ENCODE results near the gene ABCC1.
"Not testable (repeated sequence)": the region's sequence is repeated elsewhere in the genome, so short reads cannot be mapped to it uniquely, and the experiment has no call there.

ABCC1 gene

DNA sequence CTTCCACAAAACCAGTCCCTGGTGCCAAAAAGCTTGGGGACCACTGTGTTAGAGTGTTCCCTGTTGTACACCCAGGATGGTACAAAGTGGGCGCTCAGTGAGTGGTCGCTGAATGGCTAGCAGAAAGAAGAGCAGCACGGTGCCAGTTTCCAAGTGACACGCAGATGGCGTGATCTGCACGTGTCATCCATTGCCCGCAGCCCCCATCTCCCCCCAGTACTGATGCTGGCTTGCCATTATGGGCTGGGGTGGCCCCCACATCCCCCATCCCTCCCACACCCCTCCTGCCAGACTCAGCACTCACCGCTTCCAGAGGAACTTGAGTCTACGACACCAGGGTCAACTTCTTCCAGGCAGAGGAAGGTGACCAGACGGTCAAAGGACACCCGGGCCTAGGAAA, 237.4 kb downstream of the ABCC1 start:
- no peak for DNase-seq (ENCODE audit: extremely low read depth, low read depth)
- TF ChIP-seq, protein P1, sequence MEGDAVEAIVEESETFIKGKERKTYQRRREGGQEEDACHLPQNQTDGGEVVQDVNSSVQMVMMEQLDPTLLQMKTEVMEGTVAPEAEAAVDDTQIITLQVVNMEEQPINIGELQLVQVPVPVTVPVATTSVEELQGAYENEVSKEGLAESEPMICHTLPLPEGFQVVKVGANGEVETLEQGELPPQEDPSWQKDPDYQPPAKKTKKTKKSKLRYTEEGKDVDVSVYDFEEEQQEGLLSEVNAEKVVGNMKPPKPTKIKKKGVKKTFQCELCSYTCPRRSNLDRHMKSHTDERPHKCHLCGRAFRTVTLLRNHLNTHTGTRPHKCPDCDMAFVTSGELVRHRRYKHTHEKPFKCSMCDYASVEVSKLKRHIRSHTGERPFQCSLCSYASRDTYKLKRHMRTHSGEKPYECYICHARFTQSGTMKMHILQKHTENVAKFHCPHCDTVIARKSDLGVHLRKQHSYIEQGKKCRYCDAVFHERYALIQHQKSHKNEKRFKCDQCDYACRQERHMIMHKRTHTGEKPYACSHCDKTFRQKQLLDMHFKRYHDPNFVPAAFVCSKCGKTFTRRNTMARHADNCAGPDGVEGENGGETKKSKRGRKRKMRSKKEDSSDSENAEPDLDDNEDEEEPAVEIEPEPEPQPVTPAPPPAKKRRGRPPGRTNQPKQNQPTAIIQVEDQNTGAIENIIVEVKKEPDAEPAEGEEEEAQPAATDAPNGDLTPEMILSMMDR (IDR thresholded peaks at IDR 0.05; ENCODE audit: low read depth, low read length, missing control alignments) = no peak
- H3K4me3 ChIP-seq (replicated peaks; ENCODE audit: low read depth, low read length) = no peak overlapping the region

DNA sequence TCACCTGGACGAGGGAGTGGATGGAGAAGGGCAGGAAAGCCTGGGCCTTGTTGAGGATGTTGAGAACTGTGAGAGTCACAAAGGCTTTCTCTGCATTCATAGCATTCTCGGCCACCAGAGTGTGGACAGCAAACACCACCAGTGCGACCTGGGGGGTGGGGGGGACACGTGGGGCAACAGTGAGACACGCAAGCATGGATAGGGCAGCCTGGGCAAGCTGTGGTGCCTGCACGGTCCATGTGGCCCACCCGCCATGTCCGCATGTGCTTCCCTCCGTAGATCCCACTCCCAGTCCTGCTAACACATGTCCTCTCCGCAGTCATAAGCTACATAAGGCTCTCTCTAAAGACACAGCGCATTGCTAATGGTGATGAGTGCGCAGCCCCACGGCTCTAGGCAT, 239.4 kb downstream of the ABCC1 start:
- H3K4me3 ChIP-seq (replicated peaks; ENCODE audit: low read depth, low read length) = no peak overlapping the region
- TF ChIP-seq, protein P1 (IDR thresholded peaks at IDR 0.05; ENCODE audit: low read depth, low read length, missing control alignments) = no peak
- DNase-seq (ENCODE audit: extremely low read depth, low read depth) = no peak

DNA sequence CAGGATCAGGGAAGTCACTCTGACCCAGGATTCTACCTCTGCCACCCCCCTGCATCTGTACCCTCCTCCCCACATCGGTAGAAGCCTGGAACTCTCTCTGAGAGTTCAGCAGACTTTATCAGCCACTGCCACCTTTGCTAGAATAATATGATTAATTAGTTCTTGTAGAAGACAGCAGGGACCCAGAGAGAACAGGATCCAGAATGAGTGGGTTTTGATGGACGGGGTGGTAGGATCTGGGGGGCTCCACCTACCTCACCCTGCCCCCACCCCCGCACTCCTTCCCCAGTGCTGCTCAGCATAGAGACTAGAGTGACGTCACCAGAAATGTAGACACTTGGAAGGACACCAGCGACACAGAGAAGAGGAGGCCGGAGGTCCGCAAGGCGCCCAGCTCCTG, 240.4 kb downstream of the ABCC1 start:
- DNase-seq (ENCODE audit: extremely low read depth, low read depth) = no peak
- H3K4me3 ChIP-seq (replicated peaks; ENCODE audit: low read depth, low read length) = no peak overlapping the region
- TF ChIP-seq, protein P1 (IDR thresholded peaks at IDR 0.05; ENCODE audit: low read depth, low read length, missing control alignments) = no peak

DNA sequence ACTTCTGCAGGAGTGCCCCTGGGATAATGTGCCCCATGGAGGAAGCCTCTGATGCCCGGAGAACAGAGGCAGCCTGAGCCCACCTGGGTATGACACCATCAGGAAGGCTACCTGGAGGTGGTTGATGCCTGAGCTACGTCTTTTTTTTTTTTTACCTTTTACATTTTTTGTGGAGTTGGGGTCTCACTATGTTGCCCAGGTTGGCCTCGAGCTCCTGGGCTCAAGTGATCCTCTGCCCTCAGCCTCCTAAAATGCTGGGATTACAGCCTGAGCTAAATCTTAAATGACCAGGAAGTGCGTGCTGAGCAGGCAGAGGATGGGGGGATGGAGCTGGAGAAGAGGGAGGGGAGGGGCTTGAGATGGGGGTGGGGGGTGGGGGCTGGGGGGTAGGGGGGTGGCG, 241.1 kb downstream of the ABCC1 start:
- TF ChIP-seq, protein P1 (IDR thresholded peaks at IDR 0.05; ENCODE audit: low read depth, low read length, missing control alignments) = no peak
- H3K4me3 ChIP-seq (replicated peaks; ENCODE audit: low read depth, low read length) = no peak overlapping the region
- DNase-seq (ENCODE audit: extremely low read depth, low read depth) = no peak

DNA sequence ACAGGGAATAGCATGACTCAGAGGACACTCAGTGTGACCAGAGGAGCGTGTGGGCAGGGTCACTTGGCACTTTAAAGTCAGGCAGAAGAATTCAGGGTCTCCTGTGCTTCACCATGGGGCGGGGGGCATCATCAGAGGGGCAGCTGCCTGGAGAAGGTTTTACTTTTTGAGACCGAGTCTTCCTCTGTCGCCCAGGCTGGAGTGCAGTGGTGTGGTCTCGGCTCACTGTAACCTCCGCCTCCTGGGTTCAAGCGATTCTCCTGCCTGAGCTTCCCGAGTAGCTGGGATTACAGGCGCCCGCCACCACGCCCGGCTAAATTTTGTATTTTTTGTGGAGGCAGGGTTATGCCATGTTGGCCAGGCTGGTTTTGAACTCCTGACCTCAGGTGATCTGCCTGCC, 241.6 kb downstream of the ABCC1 start:
- DNase-seq (ENCODE audit: extremely low read depth, low read depth); H3K4me3 ChIP-seq (replicated peaks; ENCODE audit: low read depth, low read length): not testable (repeated sequence)

DNA sequence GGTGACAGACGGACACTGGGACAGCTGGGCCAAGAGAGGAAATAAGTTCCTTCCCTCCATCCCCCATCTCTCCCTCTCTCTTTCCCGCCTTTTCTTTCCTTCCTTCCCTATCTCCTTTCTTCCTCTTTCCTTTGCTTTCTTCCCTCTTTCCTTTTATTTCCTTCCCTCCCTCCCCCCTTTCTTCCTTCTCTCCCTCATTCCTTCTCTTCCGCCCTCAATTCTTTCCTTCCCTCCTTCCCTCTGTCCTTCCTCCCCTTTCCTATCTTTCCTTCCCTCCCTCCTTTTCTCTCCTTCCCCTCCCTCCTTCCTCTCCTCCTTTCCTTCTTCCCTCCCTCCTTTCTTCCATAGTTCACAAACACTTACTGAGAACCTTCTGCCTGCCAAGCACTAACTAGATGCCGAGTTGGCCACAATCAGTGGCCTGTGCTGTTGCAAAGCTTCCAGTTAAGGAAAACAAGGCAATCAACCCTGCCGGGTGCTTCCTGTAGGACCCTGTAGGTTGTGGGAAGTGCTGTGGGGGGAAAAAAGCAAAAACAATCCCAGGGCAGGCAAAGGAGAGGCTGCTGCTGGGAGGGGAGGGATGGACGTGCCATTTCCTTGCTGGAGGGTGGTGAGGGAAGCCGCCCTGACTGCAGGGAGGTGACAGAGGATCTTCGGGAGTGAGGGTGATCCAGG, 242.2 kb downstream of the ABCC1 start:
- TF ChIP-seq, protein P1 (IDR thresholded peaks at IDR 0.05; ENCODE audit: low read depth, low read length, missing control alignments) = no peak
- no peak for DNase-seq (ENCODE audit: extremely low read depth, low read depth)
- H3K4me3 ChIP-seq (replicated peaks; ENCODE audit: low read depth, low read length) = no peak overlapping the region
